ENCODE results near the gene CRTAC1. TPM values are rescaled to one million over a fixed set of nuclear protein-coding genes. Genes with fewer than 3 reads are reported as not detected.

Gene CRTAC1
- total and polyA plus RNA-seq, 2 experiments from 2014 or later = 0.47 to 1.2 TPM

- Histone ChIP-seq H2AFZ (no peak overlapping the region), H3K36me3 (ENCODE audit: insufficient read depth) (no peaks in the 10 kb centered on the region), H3K4me2 (no peak overlapping the region), H3K79me2 (replicated peaks; ENCODE audit: insufficient read depth) (no peaks in the 10 kb centered on the region), H3K4me1 (ENCODE audit: insufficient read depth) (no peaks in the 10 kb centered on the region), H3K4me3 (no peak overlapping the region), H3K27ac (ENCODE audit: low read depth) (no peak overlapping the region), H3K9me2 (ENCODE audit: insufficient read depth) (no peaks in the 10 kb centered on the region), H3K27me3 (ENCODE audit: insufficient read depth) (no peaks in the 10 kb centered on the region), H4K20me1 (replicated peaks; ENCODE audit: insufficient read depth) (no peaks in the 10 kb centered on the region; the same call in 1 of the 2 replicates), H3F3A (replicated peaks; ENCODE audit: low read depth) (no peaks in the 10 kb centered on the region)
- DNase-seq (ENCODE audit: low spot score) (no peak), ATAC-seq (no peak)
- H3K27ac Mint-ChIP-seq = no peak overlapping the region
- no peaks in the 10 kb centered on the region for H3K36me3 Mint-ChIP-seq (ENCODE audit: low read depth)
- peaks cover 8% of the 10 kb centered on the region for H3K4me1 Mint-ChIP-seq
- H3K27me3 Mint-ChIP-seq (ENCODE audit: insufficient read depth, low read depth, poor library complexity) = peaks cover 8% of the 10 kb centered on the region
- H3K9me3 Mint-ChIP-seq = no peaks in the 10 kb centered on the region
- TF ChIP-seq, protein P1, sequence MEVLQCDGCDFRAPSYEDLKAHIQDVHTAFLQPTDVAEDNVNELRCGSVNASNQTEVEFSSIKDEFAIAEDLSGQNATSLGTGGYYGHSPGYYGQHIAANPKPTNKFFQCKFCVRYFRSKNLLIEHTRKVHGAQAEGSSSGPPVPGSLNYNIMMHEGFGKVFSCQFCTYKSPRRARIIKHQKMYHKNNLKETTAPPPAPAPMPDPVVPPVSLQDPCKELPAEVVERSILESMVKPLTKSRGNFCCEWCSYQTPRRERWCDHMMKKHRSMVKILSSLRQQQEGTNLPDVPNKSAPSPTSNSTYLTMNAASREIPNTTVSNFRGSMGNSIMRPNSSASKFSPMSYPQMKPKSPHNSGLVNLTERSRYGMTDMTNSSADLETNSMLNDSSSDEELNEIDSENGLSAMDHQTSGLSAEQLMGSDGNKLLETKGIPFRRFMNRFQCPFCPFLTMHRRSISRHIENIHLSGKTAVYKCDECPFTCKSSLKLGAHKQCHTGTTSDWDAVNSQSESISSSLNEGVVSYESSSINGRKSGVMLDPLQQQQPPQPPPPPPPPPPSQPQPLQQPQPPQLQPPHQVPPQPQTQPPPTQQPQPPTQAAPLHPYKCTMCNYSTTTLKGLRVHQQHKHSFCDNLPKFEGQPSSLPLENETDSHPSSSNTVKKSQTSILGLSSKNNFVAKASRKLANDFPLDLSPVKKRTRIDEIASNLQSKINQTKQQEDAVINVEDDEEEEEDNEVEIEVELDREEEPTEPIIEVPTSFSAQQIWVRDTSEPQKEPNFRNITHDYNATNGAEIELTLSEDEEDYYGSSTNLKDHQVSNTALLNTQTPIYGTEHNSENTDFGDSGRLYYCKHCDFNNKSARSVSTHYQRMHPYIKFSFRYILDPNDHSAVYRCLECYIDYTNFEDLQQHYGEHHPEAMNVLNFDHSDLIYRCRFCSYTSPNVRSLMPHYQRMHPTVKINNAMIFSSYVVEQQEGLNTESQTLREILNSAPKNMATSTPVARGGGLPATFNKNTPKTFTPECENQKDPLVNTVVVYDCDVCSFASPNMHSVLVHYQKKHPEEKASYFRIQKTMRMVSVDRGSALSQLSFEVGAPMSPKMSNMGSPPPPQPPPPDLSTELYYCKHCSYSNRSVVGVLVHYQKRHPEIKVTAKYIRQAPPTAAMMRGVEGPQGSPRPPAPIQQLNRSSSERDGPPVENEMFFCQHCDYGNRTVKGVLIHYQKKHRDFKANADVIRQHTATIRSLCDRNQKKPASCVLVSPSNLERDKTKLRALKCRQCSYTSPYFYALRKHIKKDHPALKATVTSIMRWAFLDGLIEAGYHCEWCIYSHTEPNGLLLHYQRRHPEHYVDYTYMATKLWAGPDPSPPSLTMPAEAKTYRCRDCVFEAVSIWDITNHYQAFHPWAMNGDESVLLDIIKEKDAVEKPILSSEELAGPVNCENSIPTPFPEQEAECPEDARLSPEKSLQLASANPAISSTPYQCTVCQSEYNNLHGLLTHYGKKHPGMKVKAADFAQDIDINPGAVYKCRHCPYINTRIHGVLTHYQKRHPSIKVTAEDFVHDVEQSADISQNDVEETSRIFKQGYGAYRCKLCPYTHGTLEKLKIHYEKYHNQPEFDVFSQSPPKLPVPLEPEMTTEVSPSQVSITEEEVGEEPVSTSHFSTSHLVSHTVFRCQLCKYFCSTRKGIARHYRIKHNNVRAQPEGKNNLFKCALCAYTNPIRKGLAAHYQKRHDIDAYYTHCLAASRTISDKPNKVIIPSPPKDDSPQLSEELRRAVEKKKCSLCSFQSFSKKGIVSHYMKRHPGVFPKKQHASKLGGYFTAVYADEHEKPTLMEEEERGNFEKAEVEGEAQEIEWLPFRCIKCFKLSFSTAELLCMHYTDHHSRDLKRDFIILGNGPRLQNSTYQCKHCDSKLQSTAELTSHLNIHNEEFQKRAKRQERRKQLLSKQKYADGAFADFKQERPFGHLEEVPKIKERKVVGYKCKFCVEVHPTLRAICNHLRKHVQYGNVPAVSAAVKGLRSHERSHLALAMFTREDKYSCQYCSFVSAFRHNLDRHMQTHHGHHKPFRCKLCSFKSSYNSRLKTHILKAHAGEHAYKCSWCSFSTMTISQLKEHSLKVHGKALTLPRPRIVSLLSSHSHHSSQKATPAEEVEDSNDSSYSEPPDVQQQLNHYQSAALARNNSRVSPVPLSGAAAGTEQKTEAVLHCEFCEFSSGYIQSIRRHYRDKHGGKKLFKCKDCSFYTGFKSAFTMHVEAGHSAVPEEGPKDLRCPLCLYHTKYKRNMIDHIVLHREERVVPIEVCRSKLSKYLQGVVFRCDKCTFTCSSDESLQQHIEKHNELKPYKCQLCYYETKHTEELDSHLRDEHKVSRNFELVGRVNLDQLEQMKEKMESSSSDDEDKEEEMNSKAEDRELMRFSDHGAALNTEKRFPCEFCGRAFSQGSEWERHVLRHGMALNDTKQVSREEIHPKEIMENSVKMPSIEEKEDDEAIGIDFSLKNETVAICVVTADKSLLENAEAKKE (CRISPR knock-in tag; IDR thresholded peaks at IDR 0.05) = no peak
- no peak for TF ChIP-seq EZH2 (IDR thresholded peaks at IDR 0.05; ENCODE audit: low read depth, unreplicated experiment)
- H3K4me3 Mint-ChIP-seq = no peak overlapping the region
These were observed 93.4 kb downstream of the CRTAC1 start for GRCh38 chr10:97937054-97937453.

GRCh38 chr10:97936126-97936525 lies 94.3 kb downstream of the CRTAC1 start:
- Mint-ChIP-seq H3K27me3 (ENCODE audit: insufficient read depth, low read depth, poor library complexity) (peaks cover 8% of the 10 kb centered on the region), H3K4me1 (peaks cover 8% of the 10 kb centered on the region), H3K9me3 (no peaks in the 10 kb centered on the region), H3K27ac (no peak overlapping the region), H3K36me3 (ENCODE audit: low read depth) (no peaks in the 10 kb centered on the region), H3K4me3 (no peak overlapping the region)
- Histone ChIP-seq H3F3A (replicated peaks; ENCODE audit: low read depth) (no peaks in the 10 kb centered on the region), H3K27ac (ENCODE audit: low read depth) (no peak overlapping the region), H4K20me1 (replicated peaks; ENCODE audit: insufficient read depth) (no peaks in the 10 kb centered on the region; the same call in 1 of the 2 replicates), H3K36me3 (ENCODE audit: insufficient read depth) (no peaks in the 10 kb centered on the region), H3K4me1 (ENCODE audit: insufficient read depth) (no peaks in the 10 kb centered on the region), H3K4me3 (no peak overlapping the region), H3K4me2 (no peak overlapping the region), H2AFZ (no peak overlapping the region), H3K79me2 (replicated peaks; ENCODE audit: insufficient read depth) (no peaks in the 10 kb centered on the region), H3K9me2 (ENCODE audit: insufficient read depth) (no peaks in the 10 kb centered on the region), H3K27me3 (ENCODE audit: insufficient read depth) (no peaks in the 10 kb centered on the region)
- TF ChIP-seq EZH2phosphoT487 (IDR thresholded peaks at IDR 0.05; ENCODE audit: unreplicated experiment) (no peak), EZH2 (IDR thresholded peaks at IDR 0.05; ENCODE audit: low read depth, unreplicated experiment) (no peak)
- DNase-seq (ENCODE audit: low spot score) = no peak
- no peak for ATAC-seq

All from GM23338 (cell line).